ENCODE results near the gene SFMBT1. TPM values are rescaled to one million over a fixed set of nuclear protein-coding genes. Genes with fewer than 3 reads are reported as not detected.

Gene SFMBT1
- total and polyA plus RNA-seq, 2 experiments from 2014 or later: 5.3 to 24.0 TPM

DNA sequence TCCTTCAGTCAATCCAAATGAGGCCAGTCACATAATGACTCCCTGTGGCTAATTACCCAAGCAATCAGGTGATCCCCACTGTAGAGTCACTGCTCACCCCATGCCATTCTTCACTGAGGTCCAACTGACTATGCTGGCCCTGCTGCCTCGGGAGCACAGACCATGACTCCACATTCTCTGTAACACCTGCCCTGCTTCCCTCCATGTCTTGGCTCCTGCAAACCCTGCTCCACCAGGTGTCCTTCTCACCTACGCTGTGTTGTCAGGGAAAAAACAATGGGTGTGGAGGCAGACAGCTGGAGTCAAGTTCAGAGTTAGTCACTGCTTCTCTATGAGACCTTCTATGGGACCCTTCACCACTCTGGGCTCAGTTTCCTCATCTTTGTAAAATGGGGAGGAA lies 6.1 kb upstream of the SFMBT1 start:
- TF ChIP-seq, protein P1, sequence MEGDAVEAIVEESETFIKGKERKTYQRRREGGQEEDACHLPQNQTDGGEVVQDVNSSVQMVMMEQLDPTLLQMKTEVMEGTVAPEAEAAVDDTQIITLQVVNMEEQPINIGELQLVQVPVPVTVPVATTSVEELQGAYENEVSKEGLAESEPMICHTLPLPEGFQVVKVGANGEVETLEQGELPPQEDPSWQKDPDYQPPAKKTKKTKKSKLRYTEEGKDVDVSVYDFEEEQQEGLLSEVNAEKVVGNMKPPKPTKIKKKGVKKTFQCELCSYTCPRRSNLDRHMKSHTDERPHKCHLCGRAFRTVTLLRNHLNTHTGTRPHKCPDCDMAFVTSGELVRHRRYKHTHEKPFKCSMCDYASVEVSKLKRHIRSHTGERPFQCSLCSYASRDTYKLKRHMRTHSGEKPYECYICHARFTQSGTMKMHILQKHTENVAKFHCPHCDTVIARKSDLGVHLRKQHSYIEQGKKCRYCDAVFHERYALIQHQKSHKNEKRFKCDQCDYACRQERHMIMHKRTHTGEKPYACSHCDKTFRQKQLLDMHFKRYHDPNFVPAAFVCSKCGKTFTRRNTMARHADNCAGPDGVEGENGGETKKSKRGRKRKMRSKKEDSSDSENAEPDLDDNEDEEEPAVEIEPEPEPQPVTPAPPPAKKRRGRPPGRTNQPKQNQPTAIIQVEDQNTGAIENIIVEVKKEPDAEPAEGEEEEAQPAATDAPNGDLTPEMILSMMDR (conservative IDR thresholded peaks at IDR 0.05; ENCODE audit: low read depth in 2 of 2): peak in 1 of 2 experiments; percentile 25; a peak in 2 of 4 replicates
- TF ChIP-seq, protein P2, sequence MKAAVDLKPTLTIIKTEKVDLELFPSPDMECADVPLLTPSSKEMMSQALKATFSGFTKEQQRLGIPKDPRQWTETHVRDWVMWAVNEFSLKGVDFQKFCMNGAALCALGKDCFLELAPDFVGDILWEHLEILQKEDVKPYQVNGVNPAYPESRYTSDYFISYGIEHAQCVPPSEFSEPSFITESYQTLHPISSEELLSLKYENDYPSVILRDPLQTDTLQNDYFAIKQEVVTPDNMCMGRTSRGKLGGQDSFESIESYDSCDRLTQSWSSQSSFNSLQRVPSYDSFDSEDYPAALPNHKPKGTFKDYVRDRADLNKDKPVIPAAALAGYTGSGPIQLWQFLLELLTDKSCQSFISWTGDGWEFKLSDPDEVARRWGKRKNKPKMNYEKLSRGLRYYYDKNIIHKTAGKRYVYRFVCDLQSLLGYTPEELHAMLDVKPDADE (IDR thresholded peaks at IDR 0.05): no peak
- no peaks in the 10 kb centered on the region for H3K36me3 ChIP-seq (ENCODE audit: insufficient read depth)
- no peak overlapping the region for H3K4me2 ChIP-seq
- peaks cover 19% of the 10 kb centered on the region for H3K27me3 ChIP-seq (ENCODE audit: insufficient read depth)
- DNase-seq (ENCODE audit: low spot score) (no peak), ATAC-seq (no peak)
- no peak overlapping the region for H3K4me3 ChIP-seq
- no peak overlapping the region for H3K27ac Mint-ChIP-seq
- 0 out of 2 replicates have a peak, but pooled peaks cover 8% of the 10 kb centered on the region for H3F3A ChIP-seq (replicated peaks; ENCODE audit: low read depth)
- no peaks in the 10 kb centered on the region for H3K79me2 ChIP-seq (replicated peaks; ENCODE audit: insufficient read depth)
- peaks cover 7% of the 10 kb centered on the region for H3K4me1 Mint-ChIP-seq
- peaks cover 2% of the 10 kb centered on the region; the same call in 1 of the 3 replicates for H3K36me3 Mint-ChIP-seq (ENCODE audit: low read depth)
- no peaks in the 10 kb centered on the region for H4K20me1 ChIP-seq (replicated peaks; ENCODE audit: insufficient read depth)
- H3K4me3 Mint-ChIP-seq: no peak overlapping the region
- H3K9me3 Mint-ChIP-seq: no peaks in the 10 kb centered on the region; the same call in 1 of the 3 replicates
- no peak overlapping the region for H3K27ac ChIP-seq (ENCODE audit: low read depth)
- H3K9me2 ChIP-seq (ENCODE audit: insufficient read depth): no peaks in the 10 kb centered on the region
- H3K27me3 Mint-ChIP-seq (ENCODE audit: insufficient read depth, low read depth, poor library complexity): peaks cover 15% of the 10 kb centered on the region
- no peak overlapping the region for H2AFZ ChIP-seq
- no peaks in the 10 kb centered on the region for H3K4me1 ChIP-seq (ENCODE audit: insufficient read depth)

DNA sequence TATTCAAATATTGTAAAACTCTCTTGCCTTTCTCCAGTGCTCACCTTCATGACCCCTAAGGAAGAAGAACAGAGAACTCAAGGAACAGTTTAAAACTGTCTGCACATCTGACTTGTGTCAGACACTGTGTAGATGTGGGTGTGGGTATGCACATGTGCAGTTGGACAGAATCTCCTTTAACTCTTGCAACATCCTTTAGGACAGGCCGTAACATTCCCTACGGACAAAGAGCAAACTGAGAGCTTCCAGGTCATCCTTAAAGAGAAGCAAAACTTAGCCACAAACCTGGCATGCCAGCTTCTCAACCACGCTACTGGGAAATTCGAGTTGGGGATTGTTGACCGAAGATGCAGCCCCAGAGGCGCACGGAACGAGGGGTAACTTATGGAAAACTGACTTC lies 4.1 kb upstream of the SFMBT1 start:
- no peak for TF ChIP-seq JUNB (IDR thresholded peaks at IDR 0.05; ENCODE audit: unreplicated experiment)
- Histone ChIP-seq H2AFZ (no peak overlapping the region), H3K36me3 (ENCODE audit: insufficient read depth) (no peaks in the 10 kb centered on the region), H4K20me1 (replicated peaks; ENCODE audit: insufficient read depth) (no peaks in the 10 kb centered on the region), H3K9me2 (ENCODE audit: insufficient read depth) (no peaks in the 10 kb centered on the region), H3K4me2 (no peak overlapping the region), H3K4me1 (ENCODE audit: insufficient read depth) (no peaks in the 10 kb centered on the region), H3K27ac (ENCODE audit: low read depth) (no peak overlapping the region), H3F3A (replicated peaks; ENCODE audit: low read depth) (0 out of 2 replicates have a peak, but pooled peaks cover 11% of the 10 kb centered on the region), H3K27me3 (ENCODE audit: insufficient read depth) (peaks cover 22% of the 10 kb centered on the region), H3K4me3 (no peak overlapping the region), H3K79me2 (replicated peaks; ENCODE audit: insufficient read depth) (no peaks in the 10 kb centered on the region)
- H3K4me1 Mint-ChIP-seq: peaks cover 8% of the 10 kb centered on the region
- H3K27ac Mint-ChIP-seq: no peak overlapping the region
- ATAC-seq (no peak), DNase-seq (ENCODE audit: low spot score) (no peak)
- H3K9me3 Mint-ChIP-seq: no peaks in the 10 kb centered on the region; the same call in 1 of the 3 replicates
- peaks cover 2% of the 10 kb centered on the region; the same call in 1 of the 3 replicates for H3K36me3 Mint-ChIP-seq (ENCODE audit: low read depth)
- peaks cover 21% of the 10 kb centered on the region for H3K27me3 Mint-ChIP-seq (ENCODE audit: insufficient read depth, low read depth, poor library complexity)
- H3K4me3 Mint-ChIP-seq: no peak overlapping the region

DNA sequence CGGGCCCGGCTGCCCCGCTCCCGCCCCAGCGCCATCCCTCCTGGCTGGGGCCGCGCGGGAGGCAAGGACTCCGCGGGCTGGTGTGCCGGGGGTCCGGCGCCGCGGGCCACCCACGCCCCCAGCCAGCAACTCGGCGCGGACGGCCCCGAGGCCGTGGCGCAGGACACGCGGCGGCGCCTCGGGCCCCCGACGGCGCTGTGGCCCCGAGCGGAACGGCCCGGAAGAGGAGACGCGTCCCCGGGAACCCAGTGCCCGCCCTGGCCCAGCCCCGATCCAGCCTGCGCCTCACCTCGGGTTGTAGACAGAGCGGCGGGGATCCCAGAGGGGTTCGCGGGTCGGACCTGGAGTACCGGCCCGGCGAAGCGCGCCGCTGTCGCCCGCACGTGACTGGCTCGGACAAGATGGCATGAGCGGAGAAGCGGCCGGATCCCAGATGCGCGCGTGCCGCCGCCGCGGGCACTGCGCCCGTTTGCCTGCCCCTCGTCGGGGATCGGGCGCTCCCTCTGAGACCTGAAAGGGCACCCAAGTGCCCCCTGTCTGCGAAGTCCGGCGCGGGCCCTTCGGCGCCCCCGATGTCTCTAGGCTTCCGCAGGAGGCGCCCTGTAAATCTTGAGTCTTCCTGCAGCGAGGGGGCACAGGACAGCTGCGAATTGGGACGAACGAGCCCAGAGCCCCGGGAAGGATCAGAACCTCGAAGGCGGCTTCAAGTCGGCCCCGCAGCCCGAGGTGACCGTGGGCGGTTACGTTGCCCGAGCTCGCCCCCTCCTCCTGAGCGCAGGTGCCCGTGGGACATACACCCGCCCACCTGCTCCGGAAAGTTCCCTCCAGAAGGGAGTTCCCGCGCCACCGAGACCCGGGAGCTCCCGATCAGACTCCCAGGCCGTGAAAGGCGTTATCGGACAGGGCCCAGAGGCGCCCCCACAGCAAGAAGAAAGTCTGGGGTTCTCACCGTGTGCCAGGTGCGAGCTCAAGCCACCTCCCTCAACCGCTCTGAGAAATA lies 598 bp upstream of the SFMBT1 start:
- Histone ChIP-seq H4K20me1 (replicated peaks; ENCODE audit: insufficient read depth) (peaks cover 9% of the 10 kb centered on the region; the same call in 1 of the 2 replicates), H3K27me3 (ENCODE audit: insufficient read depth) (peaks cover 39% of the 10 kb centered on the region), H3K9me2 (ENCODE audit: insufficient read depth) (no peaks in the 10 kb centered on the region), H3F3A (replicated peaks; ENCODE audit: low read depth) (peaks cover 24% of the 10 kb centered on the region), H3K4me1 (ENCODE audit: insufficient read depth) (peaks cover 17% of the 10 kb centered on the region), H3K36me3 (ENCODE audit: insufficient read depth) (no peaks in the 10 kb centered on the region), H3K27ac (ENCODE audit: low read depth) (no peak overlapping the region), H3K4me2 (peak overlapping the region; percentile 84), H2AFZ (peak overlapping the region; percentile 53), H3K79me2 (replicated peaks; ENCODE audit: insufficient read depth) (peaks cover 27% of the 10 kb centered on the region), H3K4me3 (peak overlapping the region; percentile 85)
- peaks cover 27% of the 10 kb centered on the region for H3K4me1 Mint-ChIP-seq
- peaks cover 2% of the 10 kb centered on the region; the same call in 1 of the 3 replicates for H3K36me3 Mint-ChIP-seq (ENCODE audit: low read depth)
- ATAC-seq (peak; percentile 86), DNase-seq (ENCODE audit: low spot score) (peak; percentile 91)
- peaks cover 28% of the 10 kb centered on the region for H3K27me3 Mint-ChIP-seq (ENCODE audit: insufficient read depth, low read depth, poor library complexity)
- peak overlapping the region; percentile 74 for H3K4me3 Mint-ChIP-seq
- H3K27ac Mint-ChIP-seq: no peak overlapping the region
- TF ChIP-seq EZH2 (IDR thresholded peaks at IDR 0.05; ENCODE audit: low read depth, unreplicated experiment) (no peak), POLR2AphosphoS5 (IDR thresholded peaks at IDR 0.05; ENCODE audit: low read depth) (peak; percentile 27; the same call in 1 of the 2 replicates), JUNB (IDR thresholded peaks at IDR 0.05; ENCODE audit: unreplicated experiment) (no peak)
- TF ChIP-seq, protein P1 (conservative IDR thresholded peaks at IDR 0.05; ENCODE audit: low read depth in 2 of 2): peak; percentile 59 to 62
- no peaks in the 10 kb centered on the region; the same call in 1 of the 3 replicates for H3K9me3 Mint-ChIP-seq

All from GM23338 (cell line).